22Rv1 (cell line): ENCODE results near the gene TPM4.

Experiments
- ZFX ChIP-seq: fragments of 450-650 bp; IDR thresholded peaks from 2 replicates; pipeline ENCODE4 v1.6.1; 2017; ENCODE audit warnings: antibody characterized with exemption, borderline replicate concordance
- TF ChIP-seq, protein P1 (sequence below): fragments of 450-650 bp; IDR thresholded peaks from 2 replicates; pipeline ENCODE4 v1.5.1; 2017; ENCODE audit warnings: mild to moderate bottlenecking

GRCh38 chr19:16026756-16027155 lies 49.5 kb upstream of the TPM4 start:
- TF ChIP-seq, protein P1, sequence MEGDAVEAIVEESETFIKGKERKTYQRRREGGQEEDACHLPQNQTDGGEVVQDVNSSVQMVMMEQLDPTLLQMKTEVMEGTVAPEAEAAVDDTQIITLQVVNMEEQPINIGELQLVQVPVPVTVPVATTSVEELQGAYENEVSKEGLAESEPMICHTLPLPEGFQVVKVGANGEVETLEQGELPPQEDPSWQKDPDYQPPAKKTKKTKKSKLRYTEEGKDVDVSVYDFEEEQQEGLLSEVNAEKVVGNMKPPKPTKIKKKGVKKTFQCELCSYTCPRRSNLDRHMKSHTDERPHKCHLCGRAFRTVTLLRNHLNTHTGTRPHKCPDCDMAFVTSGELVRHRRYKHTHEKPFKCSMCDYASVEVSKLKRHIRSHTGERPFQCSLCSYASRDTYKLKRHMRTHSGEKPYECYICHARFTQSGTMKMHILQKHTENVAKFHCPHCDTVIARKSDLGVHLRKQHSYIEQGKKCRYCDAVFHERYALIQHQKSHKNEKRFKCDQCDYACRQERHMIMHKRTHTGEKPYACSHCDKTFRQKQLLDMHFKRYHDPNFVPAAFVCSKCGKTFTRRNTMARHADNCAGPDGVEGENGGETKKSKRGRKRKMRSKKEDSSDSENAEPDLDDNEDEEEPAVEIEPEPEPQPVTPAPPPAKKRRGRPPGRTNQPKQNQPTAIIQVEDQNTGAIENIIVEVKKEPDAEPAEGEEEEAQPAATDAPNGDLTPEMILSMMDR = no peak
- TF ChIP-seq ZFX = no peak
